Subcutaneous abdominal adipose tissue (tissue), 5 donors: ENCODE data around the gene CAPNS1.

Experiments used
- H3K27ac ChIP-seq: one replicate; pipeline ENCODE4 v1.7.0; 2013; ENCODE audit warnings: low read depth, mild to moderate bottlenecking, inconsistent platforms, low read length, moderate library complexity
- H3K27me3 ChIP-seq, 5 donors: one replicate each; pipeline ENCODE4 v1.7.0; 2013; ENCODE audit warnings: low read length in 5 of 5, inconsistent platforms in 1 of 5; ENCODE audit not compliant: control insufficient read depth in 5 of 5, insufficient read depth in 4 of 5
- H3K36me3 ChIP-seq, 5 donors: one replicate each; pipeline ENCODE4 v1.7.0; 2013; ENCODE audit warnings: low read length in 5 of 5; ENCODE audit not compliant: control insufficient read depth in 5 of 5, insufficient read depth in 5 of 5
- H3K4me1 ChIP-seq, 5 donors: one replicate each; pipeline ENCODE4 v1.7.0; 2013; ENCODE audit warnings: low read length in 5 of 5, mild to moderate bottlenecking in 3 of 5, moderate library complexity in 1 of 5; ENCODE audit not compliant: control insufficient read depth in 5 of 5, insufficient read depth in 5 of 5
- H3K4me3 ChIP-seq, 5 donors: one replicate each; pipeline ENCODE4 v1.7.0; 2013; ENCODE audit warnings: low read length in 5 of 5, low read depth in 1 of 5
- H3K9ac ChIP-seq, 5 donors: one replicate each; pipeline ENCODE4 v1.7.0; 2013; ENCODE audit warnings: low read length in 5 of 5, mild to moderate bottlenecking in 4 of 5, moderate library complexity in 3 of 5
- H3K9me3 ChIP-seq, 5 donors: one replicate each; pipeline ENCODE4 v1.7.0; 2013; ENCODE audit warnings: low read length in 5 of 5; ENCODE audit not compliant: control insufficient read depth in 5 of 5
- donor health status: healthy.
- donor health status: healthy.
- donor health status: healthy.
- donor health status: healthy.
- donor health status: healthy.

The CAPNS1 gene

DNA sequence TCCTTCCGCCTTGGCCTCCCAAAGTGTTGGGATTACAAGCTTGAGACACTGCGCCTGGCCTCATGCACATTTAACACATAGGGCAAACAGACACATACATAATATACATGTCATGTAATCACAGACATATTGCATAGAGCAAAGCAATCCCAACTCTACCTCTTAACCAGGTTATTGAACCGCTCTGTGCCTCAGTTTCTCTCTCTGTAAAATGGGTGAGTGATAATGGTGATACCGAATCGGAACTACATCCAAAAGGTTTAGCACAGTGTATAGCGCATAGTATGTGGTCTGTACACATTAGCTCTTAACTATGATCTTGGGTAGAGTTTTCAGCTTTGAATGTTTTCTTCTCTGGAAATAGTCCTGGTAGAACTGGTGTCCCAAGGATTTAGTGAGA lies 4.8 kb downstream of the CAPNS1 start:
- peaks cover 7 to 68% (median 62%) of the 10 kb centered on the region in 5 donors for H3K36me3 ChIP-seq
- H3K9ac ChIP-seq: no peak overlapping the region
- peaks cover 0 to 16% (median 10%) of the 10 kb centered on the region in 5 donors for H3K4me1 ChIP-seq
- H3K27me3 ChIP-seq: no peaks in the 10 kb centered on the region
- H3K4me3 ChIP-seq: no peak overlapping the region
- H3K9me3 ChIP-seq: no peaks in the 10 kb centered on the region
- H3K27ac ChIP-seq: no peak overlapping the region

DNA sequence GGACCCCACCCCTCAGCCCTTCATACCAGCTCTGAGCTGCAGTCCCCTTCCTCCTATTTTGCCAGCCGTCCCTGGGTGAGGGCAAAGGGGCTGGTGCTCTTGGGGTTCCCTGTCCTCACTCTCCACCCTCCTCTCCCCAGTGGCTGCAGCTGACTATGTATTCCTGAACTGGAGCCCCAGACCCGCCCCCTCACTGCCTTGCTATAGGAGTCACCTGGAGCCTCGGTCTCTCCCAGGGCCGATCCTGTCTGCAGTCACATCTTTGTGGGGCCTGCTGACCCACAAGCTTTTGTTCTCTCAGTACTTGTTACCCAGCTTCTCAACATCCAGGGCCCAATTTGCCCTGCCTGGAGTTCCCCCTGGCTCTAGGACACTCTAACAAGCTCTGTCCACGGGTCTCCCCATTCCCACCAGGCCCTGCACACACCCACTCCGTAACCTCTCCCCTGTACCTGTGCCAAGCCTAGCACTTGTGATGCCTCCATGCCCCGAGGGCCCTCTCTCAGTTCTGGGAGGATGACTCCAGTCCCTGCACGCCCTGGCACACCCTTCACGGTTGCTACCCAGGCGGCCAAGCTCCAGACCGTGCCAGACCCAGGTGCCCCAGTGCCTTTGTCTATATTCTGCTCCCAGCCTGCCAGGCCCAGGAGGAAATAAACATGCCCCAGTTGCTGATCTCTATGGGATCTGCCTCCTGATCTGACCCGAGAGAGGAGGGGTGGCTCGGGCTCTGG lies 10.0 kb downstream of the CAPNS1 start:
- peaks cover 4 to 57% (median 54%) of the 10 kb centered on the region in 5 donors for H3K36me3 ChIP-seq
- H3K4me3 ChIP-seq: no peak overlapping the region
- peak overlapping the region; percentile 90 for H3K27ac ChIP-seq
- peaks cover 3 to 27% (median 22%) of the 10 kb centered on the region in 5 donors for H3K4me1 ChIP-seq
- no peaks in the 10 kb centered on the region for H3K27me3 ChIP-seq
- no peak overlapping the region for H3K9ac ChIP-seq
- no peaks in the 10 kb centered on the region for H3K9me3 ChIP-seq

DNA sequence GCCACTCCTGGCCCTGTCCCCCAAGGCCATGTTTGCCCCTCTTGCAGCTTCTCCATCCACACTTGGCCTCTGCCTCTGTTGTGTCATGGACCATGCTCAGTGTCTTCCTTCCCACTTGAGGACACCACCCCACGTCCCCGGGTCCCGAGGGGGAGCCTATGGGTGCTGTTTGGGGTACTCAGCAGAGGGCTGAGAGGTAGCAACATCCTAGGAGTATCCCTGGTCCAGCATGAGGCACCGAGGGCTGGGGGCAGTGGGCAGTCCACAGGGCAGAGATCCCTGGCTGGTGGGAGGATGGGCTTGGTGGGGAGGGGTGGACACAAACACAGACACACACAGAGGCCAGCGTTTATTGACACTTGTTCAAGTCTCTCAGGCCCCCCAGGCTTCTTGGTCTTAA lies 10.7 kb downstream of the CAPNS1 start:
- peak overlapping the region in 1 of 5 donors; percentile 77 for H3K4me3 ChIP-seq
- H3K4me1 ChIP-seq: peaks cover 3 to 27% (median 22%) of the 10 kb centered on the region in 5 donors
- peak overlapping the region; percentile 90 for H3K27ac ChIP-seq
- H3K27me3 ChIP-seq: no peaks in the 10 kb centered on the region
- no peaks in the 10 kb centered on the region for H3K9me3 ChIP-seq
- H3K9ac ChIP-seq: peak overlapping the region in 4 of 5 donors; percentile 2 to 98 (median 78)
- peaks cover 4 to 50% (median 47%) of the 10 kb centered on the region in 5 donors for H3K36me3 ChIP-seq

DNA sequence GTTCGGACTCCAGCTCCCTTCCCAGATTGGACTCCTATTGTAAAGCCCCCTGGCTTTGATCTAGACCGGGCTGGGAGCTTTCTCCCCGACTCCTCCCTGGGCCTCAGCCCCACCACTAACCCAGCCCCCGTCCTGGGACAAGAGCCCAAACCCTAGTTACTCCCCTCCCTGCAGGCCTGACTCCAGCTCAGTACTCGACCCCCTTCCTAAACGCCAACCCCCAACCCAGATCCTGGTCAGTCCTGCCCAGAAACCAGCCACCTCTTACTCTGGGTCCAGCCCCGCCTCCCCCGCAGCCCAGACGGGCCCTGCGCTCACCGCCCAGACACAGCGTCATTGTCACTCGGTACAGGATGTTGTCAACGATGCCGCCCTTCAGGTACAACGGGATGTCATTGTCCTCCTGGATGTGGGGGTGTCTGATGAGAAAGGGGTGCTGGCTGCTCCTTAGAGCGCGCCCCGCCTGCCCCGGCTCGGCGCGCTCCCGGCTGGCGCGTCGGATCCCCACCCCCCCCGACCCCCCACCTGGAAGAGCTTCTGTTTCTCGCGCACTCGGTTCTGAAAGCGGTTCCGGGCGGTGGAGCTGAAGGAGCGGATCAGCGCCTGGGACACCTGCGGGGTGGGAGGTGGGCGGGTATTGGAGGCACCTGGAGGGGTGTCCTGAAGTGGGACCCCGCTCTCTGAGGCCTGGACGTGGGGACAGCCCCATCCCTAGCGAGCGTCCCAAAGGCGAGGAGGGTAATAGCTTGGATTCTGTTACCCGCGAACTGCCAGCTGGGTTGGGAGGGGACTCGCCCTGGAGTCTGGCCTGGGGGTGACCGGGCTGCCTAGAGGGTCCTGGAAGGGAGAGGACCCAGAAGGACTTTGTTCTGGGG lies 11.5 kb downstream of the CAPNS1 start:
- Histone ChIP-seq H3K36me3 (peaks cover 4 to 42% (median 39%) of the 10 kb centered on the region in 5 donors), H3K9me3 (no peaks in the 10 kb centered on the region)

DNA sequence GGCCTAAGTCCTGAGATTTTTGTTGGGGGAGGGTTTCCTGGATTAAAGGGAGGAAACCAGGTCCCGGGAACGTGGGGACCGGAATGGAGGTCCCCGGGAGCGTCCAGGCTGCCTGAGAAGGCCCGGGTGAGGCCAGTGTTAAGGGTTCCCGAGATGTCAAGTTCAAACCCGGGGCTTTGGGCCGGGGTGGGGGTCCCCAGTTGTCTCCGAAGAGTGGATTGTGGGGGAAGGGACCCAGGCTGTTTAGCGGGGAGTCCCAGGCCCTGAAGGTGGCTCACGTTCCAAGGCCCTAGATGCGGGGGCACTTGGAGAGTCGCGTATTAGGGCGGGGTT lies 12.1 kb downstream of the CAPNS1 start:
- H3K36me3 ChIP-seq: peaks cover 4 to 36% (median 33%) of the 10 kb centered on the region in 5 donors
- peaks cover 3 to 27% (median 22%) of the 10 kb centered on the region in 5 donors for H3K4me1 ChIP-seq
- H3K9ac ChIP-seq: peak overlapping the region; percentile 77 to 98 (median 92)

More for the DNA sequence above, 11.5 kb downstream of the CAPNS1 start:
- Histone ChIP-seq H3K9ac (peak overlapping the region; percentile 77 to 98 (median 92)), H3K4me3 (peak overlapping the region; percentile 59 to 80 (median 77)), H3K27ac (peak overlapping the region; percentile 90), H3K27me3 (no peaks in the 10 kb centered on the region), H3K4me1 (peaks cover 3 to 27% (median 22%) of the 10 kb centered on the region in 5 donors)

DNA sequence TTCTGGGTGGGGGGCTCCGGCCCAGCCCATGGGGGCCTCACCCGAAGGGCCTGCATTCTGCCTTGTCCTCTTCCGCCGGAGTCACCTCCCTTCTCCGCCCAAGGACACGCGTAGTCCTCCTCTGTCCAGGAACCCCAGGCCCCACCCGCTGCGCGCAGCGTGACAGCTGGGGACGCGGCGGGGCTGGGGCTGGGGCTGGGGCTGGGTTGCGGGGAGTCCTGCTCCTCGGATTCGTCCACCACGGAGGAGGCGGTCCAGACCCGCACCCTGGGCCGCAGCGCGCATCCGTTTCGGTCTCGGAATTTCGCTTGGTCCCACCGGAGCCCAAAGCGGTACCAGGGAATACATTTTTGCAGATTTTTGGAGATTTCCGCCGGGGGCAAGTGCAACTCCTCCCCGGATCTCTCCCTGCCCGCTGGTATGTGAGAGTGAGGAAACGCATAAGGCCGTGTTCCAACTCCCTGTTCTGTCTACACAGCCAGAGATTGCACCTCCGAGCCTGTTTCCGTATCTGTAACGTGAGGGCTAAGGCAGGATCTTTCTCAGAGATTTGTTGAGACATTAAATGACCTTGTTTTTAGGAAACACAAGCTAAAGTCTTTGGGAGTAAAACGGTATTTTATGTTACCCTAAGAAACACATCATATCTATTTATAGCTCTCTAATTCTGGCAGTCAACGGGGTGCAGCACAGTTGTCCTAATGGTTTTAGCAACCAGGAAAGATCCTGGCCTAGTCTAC lies 12.7 kb downstream of the CAPNS1 start, which contains the start of gene COX7A1:
Gene COX7A1 (minus strand): TSS at position 96 of the 740 bp plus-strand sequence. CDS start 40 bp downstream, at position 56.
- Histone ChIP-seq H3K27me3 (no peaks in the 10 kb centered on the region), H3K9ac (peak within 1 kb of the TSS; percentile 77 to 98 (median 92)), H3K4me3 (peak within 1 kb of the TSS; percentile 70 to 80 (median 77))

More for the DNA sequence above, 12.1 kb downstream of the CAPNS1 start:
- Histone ChIP-seq H3K27ac (peak overlapping the region; percentile 90), H3K4me3 (peak overlapping the region; percentile 59 to 80 (median 77)), H3K27me3 (no peaks in the 10 kb centered on the region), H3K9me3 (no peaks in the 10 kb centered on the region)

DNA sequence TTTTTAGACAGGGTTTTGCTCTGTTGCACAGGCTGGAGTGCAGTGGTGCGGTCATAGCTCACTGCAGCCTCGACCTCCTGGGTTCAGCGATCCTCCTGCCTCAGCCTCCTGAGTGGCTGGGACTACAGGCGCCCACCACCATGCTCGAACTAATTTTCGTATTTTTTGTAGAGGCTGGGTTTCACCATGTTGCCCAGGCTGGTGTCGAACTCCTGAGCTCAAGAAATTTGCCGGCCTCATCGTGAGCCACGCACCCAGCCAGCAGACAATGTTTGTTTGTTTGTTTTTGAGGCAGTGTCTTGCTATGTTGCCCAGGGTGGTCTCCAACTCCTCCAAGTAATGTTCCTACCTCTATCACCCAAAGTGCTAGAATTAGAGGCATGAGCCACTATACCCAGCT lies 13.3 kb downstream of the CAPNS1 start:
- peak overlapping the region in 2 of 5 donors; percentile 54 to 96 for H3K9ac ChIP-seq
- peak overlapping the region; percentile 70 to 80 (median 77) for H3K4me3 ChIP-seq

More for the DNA sequence above, 12.7 kb downstream of the CAPNS1 start, which contains the start of gene COX7A1:
- peaks cover 2 to 32% (median 29%) of the 10 kb centered on the region in 5 donors for H3K36me3 ChIP-seq
- peak within 1 kb of the TSS; percentile 90 for H3K27ac ChIP-seq
- H3K4me1 ChIP-seq: peaks cover 3 to 27% (median 22%) of the 10 kb centered on the region in 5 donors
- no peaks in the 10 kb centered on the region for H3K9me3 ChIP-seq

DNA sequence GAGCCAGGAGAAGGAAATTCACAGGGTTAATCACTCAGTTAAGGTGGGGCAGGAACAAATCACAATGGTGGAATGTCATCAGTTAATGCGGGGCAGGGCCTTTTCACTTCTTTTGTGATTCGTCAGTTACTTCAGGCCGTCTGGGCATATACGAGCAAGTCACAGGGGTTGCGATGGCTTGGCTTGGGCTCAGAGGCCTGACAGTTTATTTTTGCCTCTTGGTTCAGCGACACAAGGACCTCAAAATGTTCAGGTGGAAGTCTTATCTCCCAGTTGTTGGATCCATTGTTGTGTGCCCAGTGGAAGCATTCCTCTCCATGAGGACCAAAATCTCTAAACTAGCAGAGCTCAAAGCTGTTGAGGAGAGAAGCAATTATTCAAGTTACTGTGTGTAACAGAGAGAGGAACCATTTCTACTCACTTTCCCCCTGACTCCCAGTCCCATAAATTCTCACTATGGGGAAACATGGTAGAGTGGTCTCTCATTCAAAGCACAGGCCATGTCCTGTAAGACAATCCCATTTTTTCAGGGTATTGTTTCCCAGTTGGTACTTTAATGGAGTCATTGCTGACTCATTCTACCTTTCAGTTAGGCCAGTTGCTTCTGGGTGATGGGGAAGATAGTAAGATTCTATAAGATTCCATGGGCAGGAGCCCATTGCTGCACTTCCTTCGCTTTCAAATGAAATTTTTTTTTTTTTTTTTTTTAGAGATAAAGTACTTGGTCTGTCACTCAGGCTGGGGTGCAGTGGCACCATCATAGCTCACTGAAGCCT lies 21.1 kb downstream of the CAPNS1 start:
- H3K9me3 ChIP-seq: no peaks in the 10 kb centered on the region
- H3K9ac ChIP-seq: no peak overlapping the region
- H3K4me1 ChIP-seq: no peaks in the 10 kb centered on the region
- peaks cover 0 to 6% (median 0%) of the 10 kb centered on the region in 5 donors for H3K36me3 ChIP-seq
- no peak overlapping the region for H3K4me3 ChIP-seq
- no peak overlapping the region for H3K27ac ChIP-seq
- H3K27me3 ChIP-seq: no peaks in the 10 kb centered on the region

More for the DNA sequence above, 13.3 kb downstream of the CAPNS1 start:
- Histone ChIP-seq H3K27ac (peak overlapping the region; percentile 90), H3K9me3 (no peaks in the 10 kb centered on the region), H3K27me3 (no peaks in the 10 kb centered on the region), H3K36me3 (peaks cover 2 to 26% (median 25%) of the 10 kb centered on the region in 5 donors), H3K4me1 (peaks cover 3 to 27% (median 22%) of the 10 kb centered on the region in 5 donors)

DNA sequence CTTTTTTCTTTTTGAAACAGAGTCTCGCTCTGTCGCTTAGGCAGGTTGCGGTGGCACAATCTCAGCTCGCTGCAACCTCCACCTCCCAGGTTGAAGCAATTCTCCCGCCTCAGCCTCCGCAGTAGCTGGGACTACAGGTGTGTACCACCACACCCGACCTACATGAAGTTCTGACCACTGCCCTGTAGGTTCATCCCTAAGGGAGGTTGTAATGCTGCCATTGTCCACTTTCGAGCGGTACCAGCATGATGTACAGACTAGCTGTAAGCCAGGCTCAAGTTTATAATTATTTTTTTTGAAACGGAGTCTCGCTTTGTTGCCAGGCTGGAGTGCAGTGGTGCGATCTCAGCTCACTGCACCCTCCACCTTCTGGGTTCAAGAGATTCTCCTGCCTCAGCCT lies 23.9 kb downstream of the CAPNS1 start:
- H3K27ac ChIP-seq: no peak overlapping the region
- H3K4me3 ChIP-seq: no peak overlapping the region
- H3K9me3 ChIP-seq: no peaks in the 10 kb centered on the region
- no peaks in the 10 kb centered on the region for H3K27me3 ChIP-seq
- no peak overlapping the region for H3K9ac ChIP-seq
- H3K36me3 ChIP-seq: peaks cover 0 to 6% (median 0%) of the 10 kb centered on the region in 5 donors
- peaks cover 0 to 1% (median 0%) of the 10 kb centered on the region in 5 donors for H3K4me1 ChIP-seq
